LNCAP (cell line): Measurements from ENCODE around the gene CRELD2.

ENCODE experiments used
- TF ChIP-seq, protein P1 (sequence below): fragments of 450-650 bp; IDR thresholded peaks from 2 replicates; pipeline ENCODE4 v1.5.1; 2017; ENCODE audit warnings: mild to moderate bottlenecking

The CRELD2 gene

DNA sequence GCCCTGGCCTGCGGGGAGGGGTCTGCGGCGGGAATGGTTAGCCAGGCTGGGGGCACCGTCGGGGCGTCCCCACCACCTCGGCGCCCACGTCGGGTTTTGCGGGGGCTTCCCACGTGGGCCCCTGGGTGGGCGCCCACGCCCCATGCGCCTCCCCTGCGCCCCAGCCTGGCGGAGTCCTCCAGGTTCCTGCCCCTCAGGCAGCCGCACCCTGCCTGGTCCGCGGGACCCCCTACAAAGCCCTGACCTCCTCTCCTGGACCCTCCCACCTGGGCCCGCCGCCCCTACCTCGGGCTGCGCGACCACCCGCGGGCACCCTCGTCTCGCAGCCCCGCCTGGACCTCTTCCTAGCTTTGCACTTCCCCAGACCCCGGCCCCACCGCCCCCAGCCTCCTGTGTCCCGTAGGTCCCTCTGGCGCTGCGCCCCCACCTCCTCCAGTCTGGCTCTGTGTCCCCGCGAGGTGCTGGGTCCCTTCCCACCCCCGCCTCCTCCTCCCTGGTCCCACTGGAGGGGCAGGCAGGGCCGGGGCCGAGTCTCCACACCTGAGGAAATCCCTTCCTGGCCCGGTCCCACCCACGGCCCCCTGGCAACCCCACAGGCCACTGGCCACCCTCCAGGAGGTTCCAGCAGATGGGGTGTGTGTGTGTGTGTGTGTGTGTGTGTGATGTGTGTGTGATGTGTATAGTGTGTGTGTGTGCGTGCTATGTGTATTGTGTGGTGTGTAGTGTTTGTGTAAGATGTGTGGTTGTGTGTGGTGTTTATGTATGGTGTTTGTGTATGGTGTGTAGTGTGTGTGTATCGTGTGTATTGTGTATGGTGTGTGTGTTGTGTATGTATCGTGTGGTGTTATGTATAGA, 54.0 kb downstream of the CRELD2 start:
- TF ChIP-seq, protein P1, sequence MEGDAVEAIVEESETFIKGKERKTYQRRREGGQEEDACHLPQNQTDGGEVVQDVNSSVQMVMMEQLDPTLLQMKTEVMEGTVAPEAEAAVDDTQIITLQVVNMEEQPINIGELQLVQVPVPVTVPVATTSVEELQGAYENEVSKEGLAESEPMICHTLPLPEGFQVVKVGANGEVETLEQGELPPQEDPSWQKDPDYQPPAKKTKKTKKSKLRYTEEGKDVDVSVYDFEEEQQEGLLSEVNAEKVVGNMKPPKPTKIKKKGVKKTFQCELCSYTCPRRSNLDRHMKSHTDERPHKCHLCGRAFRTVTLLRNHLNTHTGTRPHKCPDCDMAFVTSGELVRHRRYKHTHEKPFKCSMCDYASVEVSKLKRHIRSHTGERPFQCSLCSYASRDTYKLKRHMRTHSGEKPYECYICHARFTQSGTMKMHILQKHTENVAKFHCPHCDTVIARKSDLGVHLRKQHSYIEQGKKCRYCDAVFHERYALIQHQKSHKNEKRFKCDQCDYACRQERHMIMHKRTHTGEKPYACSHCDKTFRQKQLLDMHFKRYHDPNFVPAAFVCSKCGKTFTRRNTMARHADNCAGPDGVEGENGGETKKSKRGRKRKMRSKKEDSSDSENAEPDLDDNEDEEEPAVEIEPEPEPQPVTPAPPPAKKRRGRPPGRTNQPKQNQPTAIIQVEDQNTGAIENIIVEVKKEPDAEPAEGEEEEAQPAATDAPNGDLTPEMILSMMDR, result no peak

DNA sequence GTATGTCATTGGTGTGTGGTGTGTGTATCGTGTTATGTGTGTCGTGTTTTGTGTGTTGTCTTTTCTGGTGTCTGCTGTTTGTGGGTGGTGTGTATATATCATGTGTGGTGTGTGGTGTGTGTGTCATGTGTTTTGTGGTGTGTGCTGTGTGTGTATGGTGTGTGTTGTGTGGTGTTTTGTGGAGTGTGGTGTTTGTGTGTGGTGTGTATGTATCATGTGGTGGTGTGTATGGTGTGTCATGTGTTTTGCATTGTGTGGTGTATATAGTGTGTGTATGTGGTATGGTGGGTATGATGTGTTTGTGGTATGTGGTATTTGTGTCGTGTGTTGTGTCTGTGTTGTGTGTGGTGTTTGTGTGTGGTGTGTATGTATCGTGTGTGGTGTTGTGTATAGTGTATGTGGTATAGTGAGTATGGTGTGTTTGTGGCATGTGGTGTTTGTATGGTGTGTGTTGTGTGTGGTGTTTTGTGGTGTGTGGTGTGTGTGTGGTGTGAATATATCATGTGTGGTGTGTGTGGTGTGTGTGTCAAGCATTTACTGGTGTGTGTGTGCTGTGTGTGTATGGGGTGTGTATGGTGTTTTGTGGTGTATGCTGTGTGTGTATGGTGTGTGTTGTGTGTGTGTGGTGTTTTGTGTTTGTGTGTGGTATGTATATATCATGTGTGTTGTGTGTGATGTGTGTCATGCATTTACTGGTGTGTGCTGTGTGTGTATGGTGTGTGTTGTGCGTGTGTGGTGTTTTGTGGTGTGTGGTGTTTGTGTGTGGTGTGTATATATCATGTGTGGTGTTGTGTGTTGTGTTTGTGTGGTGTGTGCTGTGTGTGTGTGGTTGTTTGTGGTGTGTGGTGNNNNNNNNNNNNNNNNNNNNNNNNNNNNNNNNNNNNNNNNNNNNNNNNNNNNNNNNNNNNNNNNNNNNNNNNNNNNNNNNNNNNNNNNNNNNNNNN, 54.9 kb downstream of the CRELD2 start:
- TF ChIP-seq, protein P1, result no peak

DNA sequence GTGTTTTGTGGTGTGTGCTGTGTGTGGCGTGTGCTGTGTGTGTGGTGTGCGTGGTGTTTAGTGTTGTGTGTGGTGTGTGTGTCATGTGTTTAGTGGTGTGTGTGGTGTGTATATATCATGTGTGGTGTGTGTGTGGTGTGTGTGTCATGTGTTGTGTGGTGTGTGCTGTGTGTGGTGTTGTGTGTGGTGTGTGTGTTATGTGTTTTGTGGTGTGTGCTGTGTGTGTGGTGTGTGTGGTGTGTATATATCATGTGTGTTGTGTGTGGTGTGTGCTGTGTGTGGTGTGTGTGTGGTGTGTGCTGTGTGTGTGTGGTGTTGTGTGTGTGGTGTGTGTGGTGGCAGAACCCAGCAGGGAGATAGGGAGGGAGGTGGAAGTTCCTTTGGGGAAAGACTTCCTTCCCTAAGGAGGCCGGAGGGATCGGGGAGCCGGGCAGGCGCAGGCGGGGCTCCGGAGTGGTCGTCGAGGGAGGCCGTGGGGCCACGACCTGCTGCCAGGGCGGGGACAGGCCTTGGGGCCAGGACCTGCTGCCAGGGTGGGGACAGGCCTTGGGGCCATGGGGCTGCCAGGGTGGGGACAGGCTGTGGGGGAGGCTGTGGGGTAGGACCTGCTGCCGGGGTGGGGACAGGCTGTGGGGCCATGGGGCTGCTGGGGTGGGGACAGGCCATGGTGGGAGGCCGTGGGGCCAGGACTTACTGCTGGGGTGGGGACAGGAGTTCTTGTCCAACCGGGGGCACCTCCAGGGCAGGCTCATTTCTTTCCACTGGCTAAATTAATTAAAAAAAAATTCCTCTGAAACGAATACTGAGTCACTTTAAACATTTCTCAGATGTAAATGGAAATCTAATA, 57.3 kb downstream of the CRELD2 start:
- TF ChIP-seq, protein P1, result no peak

DNA sequence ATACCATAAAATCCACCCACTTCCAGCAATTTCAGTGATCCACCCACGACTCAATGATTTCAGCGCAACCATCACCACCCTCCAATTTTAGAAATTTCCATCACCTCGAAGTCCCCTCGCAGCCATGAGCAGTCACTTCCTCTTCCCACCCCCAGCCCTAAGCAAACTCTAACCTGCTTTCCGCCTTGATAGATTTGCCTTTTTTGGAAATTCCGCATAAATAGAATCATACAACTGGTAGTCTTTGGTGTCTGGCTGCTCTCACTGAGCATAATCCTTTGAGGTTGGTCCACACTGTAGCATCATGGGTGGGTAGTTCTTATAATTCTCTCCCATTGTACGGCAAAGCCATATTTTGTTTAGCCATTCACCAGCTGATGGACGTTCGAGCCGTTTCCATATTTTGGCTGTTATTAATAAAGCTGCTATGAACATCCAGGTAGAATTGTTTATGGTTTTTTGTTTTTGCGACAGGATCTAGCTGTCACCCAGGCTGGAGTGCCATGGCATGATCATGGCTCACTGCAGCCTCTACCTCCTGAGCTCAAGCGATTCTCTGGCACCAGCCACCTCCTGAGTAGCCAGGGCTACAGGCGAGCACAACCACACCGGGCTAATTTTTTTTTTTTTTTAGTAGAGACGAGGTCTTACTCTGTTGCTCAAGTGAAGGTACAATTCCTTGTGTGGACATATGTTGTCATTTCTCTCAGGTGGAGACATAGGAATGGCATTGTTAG, 58.2 kb downstream of the CRELD2 start:
- TF ChIP-seq, protein P1, result no peak
